T-helper 9 cell (primary cell): ENCODE measurements around the gene AAMDC.
"Not testable (repeated sequence)": the region's sequence is repeated elsewhere in the genome, so short reads cannot be mapped to it uniquely, and the experiment has no call there.

Experiments used
- DNase-seq: peaks from one replicate; pipeline ENCODE4 v3.0.0-alpha.2; 2020

Gene AAMDC

GRCh38 chr11:77821349-77821851 lies 456 bp downstream of the AAMDC start:
- DNase-seq, result no peak

GRCh38 chr11:77822126-77822525 lies 1.2 kb downstream of the AAMDC start:
- DNase-seq, result not testable (repeated sequence)

GRCh38 chr11:77823775-77824174 lies 2.8 kb downstream of the AAMDC start:
- DNase-seq, result no peak

GRCh38 chr11:77828926-77829325 lies 8.0 kb downstream of the AAMDC start:
- no peak for DNase-seq

- no peak for DNase-seq
These were observed 12.4 kb downstream of the AAMDC start for GRCh38 chr11:77833302-77833701.

GRCh38 chr11:77842441-77843121 lies 21.6 kb downstream of the AAMDC start:
- no peak for DNase-seq

GRCh38 chr11:77843700-77844099 lies 22.8 kb downstream of the AAMDC start:
- DNase-seq, result not testable (repeated sequence)

- DNase-seq, result no peak
These were observed 30.6 kb downstream of the AAMDC start for GRCh38 chr11:77851503-77851902.

GRCh38 chr11:77854838-77855237 lies 33.9 kb downstream of the AAMDC start:
- DNase-seq, result no peak

- DNase-seq, result not testable (repeated sequence)
These were observed 37.0 kb downstream of the AAMDC start for GRCh38 chr11:77857906-77858457.

GRCh38 chr11:77861444-77861843 lies 40.5 kb downstream of the AAMDC start:
- not testable (repeated sequence) for DNase-seq

- no peak for DNase-seq
These were observed 44.9 kb downstream of the AAMDC start for GRCh38 chr11:77865805-77866204.

GRCh38 chr11:77866336-77866735 lies 45.4 kb downstream of the AAMDC start:
- DNase-seq, result no peak

- DNase-seq, result no peak
These were observed 47.8 kb downstream of the AAMDC start for GRCh38 chr11:77868744-77869143.

- no peak for DNase-seq
These were observed 50.9 kb downstream of the AAMDC start for GRCh38 chr11:77871855-77872254.

- DNase-seq, result no peak
These were observed 52.4 kb downstream of the AAMDC start for GRCh38 chr11:77873345-77873744.

GRCh38 chr11:77874206-77874605 lies 53.3 kb downstream of the AAMDC start:
- no peak for DNase-seq

GRCh38 chr11:77876045-77876444 lies 55.1 kb downstream of the AAMDC start:
- no peak for DNase-seq

- DNase-seq, result not testable (repeated sequence)
These were observed 57.3 kb downstream of the AAMDC start for GRCh38 chr11:77878247-77878646.

GRCh38 chr11:77879218-77879617 lies 58.3 kb downstream of the AAMDC start:
- no peak for DNase-seq

GRCh38 chr11:77882396-77882795 lies 61.5 kb downstream of the AAMDC start:
- no peak for DNase-seq

GRCh38 chr11:77883775-77884174 lies 62.8 kb downstream of the AAMDC start:
- no peak for DNase-seq

GRCh38 chr11:77884186-77884828 lies 63.4 kb downstream of the AAMDC start:
- DNase-seq, result no peak

GRCh38 chr11:77884829-77885190 lies 63.9 kb downstream of the AAMDC start:
- no peak for DNase-seq
